Activated CD8-positive, alpha-beta T cell treated with anti-CD3 and anti-CD28 coated beads, Interleukin-2, amount 10 ng/mL, durations not matched to agents 7 days and 5 days (primary cell): ENCODE measurements around the gene MRPL10. TPM values are rescaled to one million over a fixed set of nuclear protein-coding genes. Genes with fewer than 3 reads are reported as not detected.

Experiments
- ATAC-seq: fragments of 150-1000 bp; cut with Tn5 transposase; one replicate; pipeline ENCODE4 v1.10.0; 2021; ENCODE audit warnings: moderate library complexity
- CTCF ChIA-PET: fragments of 350-600 bp; sonication (Branson Sonifier 250); formaldehyde crosslinking; loops from one replicate; lab custom pipeline; 2021; ENCODE audit warnings: antibody characterized with exemption; lab: Charles Lee
- POLR2A ChIA-PET: fragments of 350-600 bp; sonication (Branson Sonifier 250); formaldehyde crosslinking; loops from one replicate; lab custom pipeline; 2021; ENCODE audit warnings: antibody characterized with exemption; lab: Charles Lee
- DNase-seq: peaks from one replicate; pipeline ENCODE4 v3.0.0-alpha.2; 2020
- H3K27ac Mint-ChIP-seq: one replicate; pipeline ENCODE4 v1.8.0; 2021; ENCODE audit warnings: mild to moderate bottlenecking, mixed read lengths
- H3K27me3 Mint-ChIP-seq: one replicate; pipeline ENCODE4 v1.8.0; 2021; ENCODE audit warnings: low read depth, mixed read lengths
- H3K36me3 Mint-ChIP-seq: one replicate; pipeline ENCODE4 v1.8.0; 2021; ENCODE audit warnings: low read depth, mixed read lengths
- H3K4me1 Mint-ChIP-seq: one replicate; pipeline ENCODE4 v1.8.0; 2021; ENCODE audit warnings: low read depth, mixed read lengths
- H3K4me3 Mint-ChIP-seq: one replicate; pipeline ENCODE4 v1.8.0; 2021; ENCODE audit warnings: mild to moderate bottlenecking, mixed read lengths
- H3K9me3 Mint-ChIP-seq: one replicate; pipeline ENCODE4 v1.8.0; 2022; ENCODE audit warnings: mixed read lengths; ENCODE audit not compliant: insufficient read depth
- total RNA-seq, 2 experiments: library from RNA; stranded (reverse); gene quantifications; one replicate each; pipeline ENCODE4 v1.2.3, GENCODE V29; 2021

The MRPL10 gene
- total RNA-seq, 2 experiments from 2014 or later = 37.9 to 41.6 TPM

DNA sequence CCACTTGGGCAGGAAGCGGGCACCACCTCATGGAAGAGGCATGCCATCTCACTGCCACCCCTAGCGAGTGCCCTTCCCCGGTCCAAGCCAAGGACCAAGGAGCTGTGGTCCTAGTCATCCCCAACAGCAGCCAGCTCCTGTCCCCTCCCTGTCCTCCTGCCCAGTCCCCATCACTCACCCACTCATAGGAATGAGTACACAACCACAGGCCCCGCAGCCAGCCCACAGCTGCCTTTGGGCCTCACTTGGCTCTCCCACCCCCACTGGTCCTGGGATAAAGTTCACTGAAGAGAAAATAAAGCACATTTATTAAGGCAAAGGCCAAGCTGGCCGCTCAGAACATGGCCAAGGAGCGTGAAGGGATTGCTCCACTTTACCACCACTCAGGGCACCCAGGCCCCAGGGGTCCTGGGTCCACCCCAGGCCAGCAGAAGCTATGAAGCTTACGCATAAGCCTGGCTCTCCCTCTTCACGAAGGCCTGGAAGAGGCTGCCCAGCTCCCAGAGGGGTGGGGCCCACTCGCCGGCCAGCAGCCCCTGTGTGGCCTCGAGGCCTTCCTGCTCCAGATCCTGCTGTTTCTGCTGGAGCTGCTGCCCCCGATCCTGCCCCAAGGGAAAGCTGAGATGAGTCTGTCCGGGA, 6.2 kb upstream of the MRPL10 start:
- no peaks in the 10 kb centered on the region for H3K36me3 Mint-ChIP-seq
- DNase-seq (no peak), ATAC-seq (no peak)
- no peaks in the 10 kb centered on the region for H3K9me3 Mint-ChIP-seq
- ChIA-PET POLR2A (interaction anchor here (3.7 kb wide), 1 partner anchor 58 kb away, joined by 17 read pairs; the partner anchor contains the start of gene SP2), CTCF (interaction anchor here (1.2 to 3.9 kb wide), 2 partner anchors 49 to 52 kb away, joined by 6 to 27 read pairs; no protein-coding TSS in a partner anchor)
- no peaks in the 10 kb centered on the region for H3K27me3 Mint-ChIP-seq
- H3K4me3 Mint-ChIP-seq = no peak overlapping the region
- H3K4me1 Mint-ChIP-seq = peaks cover 39% of the 10 kb centered on the region
- H3K27ac Mint-ChIP-seq = no peak overlapping the region

DNA sequence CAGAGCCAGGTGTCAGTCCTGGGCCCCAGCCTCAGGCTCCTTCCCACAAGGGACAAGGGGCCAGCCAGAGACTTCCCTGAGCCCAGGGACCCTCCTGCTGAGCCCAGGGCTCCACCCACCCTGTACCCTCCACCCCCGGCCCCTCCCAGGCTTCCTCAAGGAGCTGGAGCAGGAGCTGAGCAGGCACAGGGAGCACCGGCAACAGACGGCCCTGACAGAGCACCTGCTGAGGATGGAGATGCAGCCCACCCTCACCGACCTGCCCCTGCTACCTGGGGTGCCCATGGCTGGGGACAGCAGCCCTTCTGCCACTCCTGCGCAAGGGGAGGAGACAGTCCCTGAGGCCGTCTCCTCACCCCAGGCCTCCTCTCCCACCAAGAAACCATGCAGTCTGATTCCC, 5.3 kb upstream of the MRPL10 start:
- ATAC-seq (no peak), DNase-seq (no peak)
- no peak overlapping the region for H3K4me3 Mint-ChIP-seq
- peaks cover 35% of the 10 kb centered on the region for H3K4me1 Mint-ChIP-seq
- no peaks in the 10 kb centered on the region for H3K36me3 Mint-ChIP-seq
- no peaks in the 10 kb centered on the region for H3K27me3 Mint-ChIP-seq
- ChIA-PET POLR2A (interaction anchor here (3.7 kb wide), 1 partner anchor 59 kb away, joined by 17 read pairs; the partner anchor contains the start of gene SP2), CTCF (interaction anchor here (1.2 to 3.9 kb wide), 2 partner anchors 50 to 53 kb away, joined by 6 to 27 read pairs; no protein-coding TSS in a partner anchor)
- no peak overlapping the region for H3K27ac Mint-ChIP-seq
- H3K9me3 Mint-ChIP-seq = no peaks in the 10 kb centered on the region

DNA sequence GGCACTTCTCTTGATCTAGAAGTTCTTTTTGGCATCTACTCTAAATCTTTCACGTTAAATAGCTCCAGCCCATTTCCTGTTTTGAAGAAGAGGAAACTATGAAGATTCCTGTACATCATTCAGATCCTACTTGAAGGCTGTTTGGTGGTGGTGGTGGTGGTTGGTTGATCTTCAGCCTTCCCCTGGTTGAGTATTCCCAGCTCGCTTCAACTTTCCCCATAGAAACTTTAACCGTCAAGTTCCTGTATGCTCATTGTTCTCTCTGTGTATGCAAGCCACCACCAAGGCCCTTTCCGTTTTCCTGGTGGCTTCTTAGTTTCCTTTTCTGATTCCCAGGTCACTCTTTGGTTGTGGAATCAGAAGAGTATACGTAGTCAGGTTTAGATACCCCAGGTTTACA, 3.4 kb upstream of the MRPL10 start:
- peak overlapping the region; percentile 9 for H3K27ac Mint-ChIP-seq
- H3K4me3 Mint-ChIP-seq = no peak overlapping the region
- peaks cover 36% of the 10 kb centered on the region for H3K4me1 Mint-ChIP-seq
- DNase-seq (no peak), ATAC-seq (no peak)
- ChIA-PET CTCF (interaction anchor here (1.0 to 3.9 kb wide), 2 partner anchors 8 to 55 kb away, joined by 4 to 27 read pairs; no protein-coding TSS in a partner anchor), POLR2A (interaction anchor here (3.7 kb wide), 1 partner anchor 61 kb away, joined by 17 read pairs; the partner anchor contains the start of gene SP2)
- H3K27me3 Mint-ChIP-seq = no peaks in the 10 kb centered on the region
- H3K9me3 Mint-ChIP-seq = no peaks in the 10 kb centered on the region
- no peaks in the 10 kb centered on the region for H3K36me3 Mint-ChIP-seq

DNA sequence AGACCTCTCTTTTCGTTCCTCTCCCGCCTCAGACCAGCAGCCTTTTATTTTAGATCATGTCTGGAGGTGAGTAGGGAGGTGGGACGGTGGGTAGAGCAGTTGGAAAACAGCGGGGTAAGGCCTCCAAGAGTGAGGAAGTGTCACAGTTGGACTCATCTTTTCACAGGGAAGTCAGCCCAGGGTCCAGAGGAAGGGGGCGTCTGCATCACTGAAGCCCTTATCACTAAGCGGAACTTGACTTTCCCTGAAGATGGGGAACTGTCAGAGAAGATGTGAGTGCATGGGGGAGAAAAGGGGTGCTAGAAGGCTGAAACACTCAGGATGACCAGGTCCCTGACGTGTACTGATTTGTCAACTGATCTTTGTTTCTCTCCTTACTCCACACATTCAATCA, 590 bp upstream of the MRPL10 start:
- CTCF ChIA-PET = interaction anchor here (1.0 to 2.4 kb wide), 10 partner anchors 9 to 139 kb away, joined by 3 to 15 read pairs (median 6); partner anchors contain the start of genes CDK5RAP3, OSBPL7, PNPO and SCRN2
- Mint-ChIP-seq H3K4me1 (peaks cover 50% of the 10 kb centered on the region), H3K4me3 (peak overlapping the region; percentile 84), H3K27ac (peak overlapping the region; percentile 92), H3K27me3 (no peaks in the 10 kb centered on the region), H3K36me3 (peaks cover 15% of the 10 kb centered on the region), H3K9me3 (no peaks in the 10 kb centered on the region)
- ATAC-seq = no peak
- POLR2A ChIA-PET = interaction anchor here (0.6 to 2.5 kb wide), 14 partner anchors 8 to 132 kb away, joined by 3 to 25 read pairs (median 6); partner anchors contain the start of genes OSBPL7, PNPO, SCRN2 and SP2
- no peak for DNase-seq

DNA sequence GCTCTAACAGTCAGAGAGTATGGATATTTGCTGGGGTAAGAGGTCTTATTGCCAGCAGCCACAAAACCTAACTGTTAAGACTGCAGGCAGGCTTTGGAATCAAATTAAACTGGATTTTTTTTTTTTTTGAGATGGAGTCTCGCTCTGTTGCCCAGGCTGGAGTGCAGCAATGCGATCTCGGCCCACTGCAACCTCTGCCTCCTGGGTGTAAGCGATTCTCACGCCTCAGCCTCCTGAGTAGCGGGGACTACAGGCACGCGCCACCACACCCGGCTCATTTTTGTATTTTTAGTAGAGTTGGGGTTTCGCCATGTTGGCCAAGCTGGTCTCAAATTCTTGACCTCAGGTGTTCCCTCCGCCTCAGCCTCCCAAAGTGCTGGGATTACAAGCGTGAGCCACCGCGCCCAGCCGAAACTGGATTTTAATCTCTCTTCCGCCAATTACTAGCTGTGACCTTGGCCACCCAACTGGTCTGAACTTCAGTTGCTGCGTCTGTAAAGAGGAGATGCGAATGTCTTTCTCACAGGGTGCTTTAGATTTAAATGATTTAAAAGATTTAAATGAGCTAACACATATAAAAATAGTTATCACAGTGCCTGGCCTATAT, 842 bp downstream of the MRPL10 start:
- H3K27me3 Mint-ChIP-seq = no peaks in the 10 kb centered on the region
- peak overlapping the region; percentile 92 for H3K27ac Mint-ChIP-seq
- ChIA-PET CTCF (interaction anchor here (1.0 to 2.4 kb wide), 10 partner anchors 9 to 120 kb away, joined by 3 to 15 read pairs (median 6); partner anchors contain the start of genes OSBPL7, PNPO and SCRN2), POLR2A (interaction anchor here (0.6 to 2.5 kb wide), 8 partner anchors 7 to 176 kb away, joined by 3 to 25 read pairs (median 8); partner anchors contain the start of genes OSBPL7, PNPO, SCRN2 and SP2)
- H3K9me3 Mint-ChIP-seq = no peaks in the 10 kb centered on the region
- peak overlapping the region; percentile 84 for H3K4me3 Mint-ChIP-seq
- H3K36me3 Mint-ChIP-seq = peaks cover 26% of the 10 kb centered on the region
- DNase-seq (no peak), ATAC-seq (no peak)
- H3K4me1 Mint-ChIP-seq = peaks cover 47% of the 10 kb centered on the region

DNA sequence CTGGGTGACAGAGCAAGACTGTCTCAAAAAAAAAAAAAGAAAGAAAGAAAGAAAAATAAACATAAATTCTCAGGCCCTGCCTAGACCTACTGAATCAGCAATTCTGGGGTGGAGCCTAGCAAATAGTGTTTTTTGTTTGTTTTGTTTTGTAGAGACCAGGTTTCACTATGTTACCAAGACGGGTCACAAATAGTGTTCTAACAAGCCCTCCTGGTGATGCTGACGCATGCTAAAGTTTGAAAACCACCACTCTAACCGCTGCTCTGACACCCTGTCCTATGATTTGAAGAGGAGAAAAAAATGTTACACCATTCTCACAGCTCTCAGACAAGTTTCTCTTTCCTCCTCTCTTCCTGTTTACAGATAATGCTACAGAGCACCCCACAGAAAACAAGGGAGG, 1.5 kb downstream of the MRPL10 start:
- ChIA-PET CTCF (interaction anchor here (0.9 to 2.4 kb wide), 3 partner anchors 8 to 166 kb away, joined by 3 to 15 read pairs (median 4); partner anchors contain the start of gene OSBPL7), POLR2A (interaction anchor here (1.9 to 2.5 kb wide), 3 partner anchors 8 to 66 kb away, joined by 16 to 25 read pairs (median 19); partner anchors contain the start of genes OSBPL7, SCRN2 and SP2)
- Mint-ChIP-seq H3K36me3 (peaks cover 29% of the 10 kb centered on the region), H3K27ac (peak overlapping the region; percentile 92), H3K9me3 (no peaks in the 10 kb centered on the region), H3K4me1 (peaks cover 41% of the 10 kb centered on the region), H3K4me3 (peak overlapping the region; percentile 84), H3K27me3 (no peaks in the 10 kb centered on the region)
- ATAC-seq = peak; percentile 62
- DNase-seq = peak; percentile 68

DNA sequence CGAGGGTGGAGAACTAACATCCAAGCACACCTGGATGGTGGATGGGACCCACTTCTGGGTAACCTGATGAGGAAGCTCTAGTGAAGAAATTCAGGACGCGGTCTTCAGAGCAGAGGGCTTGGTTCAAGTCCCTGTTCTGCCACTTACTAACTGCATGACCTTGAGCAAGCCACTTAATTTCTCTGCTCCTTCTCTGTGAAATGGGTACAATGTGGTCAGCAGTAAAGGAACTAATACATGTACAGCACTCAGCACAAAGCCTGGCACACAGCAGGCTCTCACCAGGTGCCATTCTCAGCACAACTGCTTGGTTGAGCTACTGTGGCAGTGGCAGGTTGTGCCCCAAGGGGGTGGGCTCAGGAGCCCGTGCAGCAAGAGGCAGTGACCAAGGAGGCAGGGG, 7.8 kb downstream of the MRPL10 start:
- ChIA-PET CTCF (interaction anchor here (1.1 kb wide), 1 partner anchor 48 kb away, joined by 3 read pairs; no protein-coding TSS in a partner anchor), POLR2A (interaction anchor here (1.1 kb wide), 1 partner anchor 8 kb away, joined by 5 read pairs; the partner anchor contains the start of genes LRRC46 and MRPL10)
- peaks cover 31% of the 10 kb centered on the region for H3K4me1 Mint-ChIP-seq
- ATAC-seq = no peak
- DNase-seq = no peak
- no peak overlapping the region for H3K27ac Mint-ChIP-seq
- H3K36me3 Mint-ChIP-seq = peaks cover 44% of the 10 kb centered on the region
- H3K27me3 Mint-ChIP-seq = no peaks in the 10 kb centered on the region
- no peaks in the 10 kb centered on the region for H3K9me3 Mint-ChIP-seq
- H3K4me3 Mint-ChIP-seq = no peak overlapping the region

DNA sequence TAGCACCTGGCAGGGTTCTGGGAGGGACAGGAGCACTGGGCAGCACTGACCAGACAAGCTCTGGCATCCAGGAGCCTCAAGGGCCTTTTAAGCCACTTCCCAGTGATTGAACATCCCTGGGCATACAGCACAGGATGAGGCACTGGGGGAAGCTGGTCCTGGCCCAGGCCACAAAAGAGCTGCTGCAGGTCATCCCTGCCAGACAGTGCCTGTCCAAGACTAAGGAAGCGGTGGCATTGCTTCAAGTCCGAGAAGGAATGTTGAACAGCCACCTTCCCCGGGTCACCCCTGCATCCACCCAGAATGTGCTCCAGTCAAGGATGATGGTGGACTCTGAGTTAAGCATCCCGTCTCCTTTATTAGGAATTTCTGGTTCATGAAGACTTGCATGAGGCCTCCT, 8.6 kb downstream of the MRPL10 start:
- peaks cover 39% of the 10 kb centered on the region for H3K36me3 Mint-ChIP-seq
- H3K27ac Mint-ChIP-seq = peak overlapping the region; percentile 39
- POLR2A ChIA-PET = interaction anchor here (0.5 to 1.1 kb wide), 2 partner anchors 8 to 73 kb away, joined by 3 to 5 read pairs; partner anchors contain the start of genes LRRC46 and MRPL10
- H3K4me1 Mint-ChIP-seq = peaks cover 26% of the 10 kb centered on the region
- H3K4me3 Mint-ChIP-seq = peak overlapping the region; percentile 5
- DNase-seq = no peak
- ATAC-seq = no peak
- H3K9me3 Mint-ChIP-seq = no peaks in the 10 kb centered on the region
- CTCF ChIA-PET = interaction anchor here (1.1 to 1.7 kb wide), 3 partner anchors 8 to 127 kb away, joined by 3 to 15 read pairs (median 4); partner anchors contain the start of genes LRRC46 and MRPL10
- H3K27me3 Mint-ChIP-seq = no peaks in the 10 kb centered on the region

DNA sequence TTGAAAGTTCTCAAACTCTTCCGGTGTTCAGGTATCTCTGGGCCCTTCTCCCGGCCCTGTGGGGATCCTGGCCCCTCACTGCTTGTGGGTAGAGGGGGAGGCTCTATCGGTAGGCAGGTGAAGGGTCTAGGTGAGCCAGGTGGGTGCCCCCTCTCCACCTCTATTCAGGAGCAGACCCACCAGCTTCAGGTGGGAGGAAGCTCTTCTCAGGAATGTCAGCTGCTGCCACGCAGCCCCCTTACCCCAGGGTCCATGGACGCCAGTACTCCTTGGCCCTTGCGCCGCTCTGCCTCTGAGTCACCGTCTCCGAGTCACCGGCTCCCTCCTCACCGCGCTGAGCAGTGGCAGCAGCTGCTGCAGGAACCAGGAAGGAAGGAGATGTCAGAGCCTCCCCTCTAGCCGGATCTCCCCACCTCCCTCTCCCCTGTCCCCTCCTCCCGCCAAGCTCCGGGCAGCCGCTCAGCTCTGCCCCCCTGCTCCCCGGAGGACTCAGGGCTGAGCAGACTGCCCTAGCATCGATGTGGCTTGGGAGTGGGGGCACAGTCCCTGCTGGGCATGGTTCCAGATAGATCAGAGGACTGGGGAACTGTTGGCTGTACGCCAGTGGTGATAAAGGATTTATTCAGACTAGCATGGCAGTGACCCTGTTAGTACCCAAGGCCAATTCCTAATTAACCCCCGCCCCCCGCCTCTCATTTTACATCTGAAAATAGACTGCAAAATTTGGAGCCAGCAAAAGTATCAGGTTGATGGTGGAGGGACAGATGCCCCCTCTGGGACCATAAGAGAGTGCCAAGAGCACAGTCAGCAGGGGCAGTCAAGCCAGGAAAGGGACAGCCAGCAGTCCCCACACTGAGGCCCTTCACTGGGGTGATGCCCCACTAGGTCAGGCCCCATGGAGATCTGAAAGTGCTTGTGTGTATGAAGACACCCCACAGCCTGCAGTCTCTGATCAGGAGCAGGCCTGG, 9.6 kb downstream of the MRPL10 start, which contains the start of gene OSBPL7:
TSS of gene OSBPL7 (minus strand) at position 371 of the 968 bp plus-strand sequence. CDS start 1,516 bp downstream, outside the sequence.
- Mint-ChIP-seq H3K9me3 (no peaks in the 10 kb centered on the region), H3K4me3 (peak within 1 kb of the TSS; percentile 99), H3K4me1 (peaks cover 26% of the 10 kb centered on the region), H3K36me3 (peaks cover 40% of the 10 kb centered on the region), H3K27ac (peak within 1 kb of the TSS; percentile 91), H3K27me3 (no peaks in the 10 kb centered on the region)
- peak; percentile 85 for DNase-seq
- POLR2A ChIA-PET = interaction anchor here (0.9 to 1.8 kb wide), 3 partner anchors 9 to 74 kb away, joined by 3 to 16 read pairs (median 4); partner anchors contain the start of genes LRRC46 and MRPL10
- CTCF ChIA-PET = interaction anchor here (0.7 to 2.4 kb wide), 9 partner anchors 9 to 157 kb away, joined by 3 to 15 read pairs (median 3); partner anchors contain the start of genes LRRC46, MRPL10 and SCRN2
- peak; percentile 98 for ATAC-seq

DNA sequence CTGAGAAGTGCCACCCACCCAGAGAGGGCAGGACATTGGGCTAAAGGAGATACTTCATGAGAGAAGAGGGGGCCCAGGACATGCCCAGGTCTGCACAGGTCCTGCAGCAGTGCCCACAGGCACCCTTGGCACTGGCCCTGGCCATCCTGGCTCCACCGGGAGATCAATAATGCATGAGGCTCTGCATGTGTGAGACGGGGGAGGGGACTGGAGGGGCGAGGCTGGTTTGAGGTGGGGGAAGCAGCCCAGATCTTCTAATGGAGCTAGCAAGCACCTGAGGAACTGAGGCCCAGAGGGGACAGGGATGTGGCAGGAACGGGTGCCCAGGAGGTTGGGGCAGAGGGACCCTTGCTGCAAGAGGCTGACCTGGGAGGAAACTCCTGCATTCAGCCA, 10.3 kb downstream of the MRPL10 start:
- no peak for DNase-seq
- Mint-ChIP-seq H3K27me3 (no peaks in the 10 kb centered on the region), H3K36me3 (peaks cover 35% of the 10 kb centered on the region), H3K27ac (peak overlapping the region; percentile 91), H3K4me3 (peak overlapping the region; percentile 99), H3K9me3 (no peaks in the 10 kb centered on the region), H3K4me1 (peaks cover 26% of the 10 kb centered on the region)
- peak; percentile 2 for ATAC-seq
- ChIA-PET POLR2A (interaction anchor here (0.9 to 1.8 kb wide), 3 partner anchors 10 to 74 kb away, joined by 3 to 16 read pairs (median 4); partner anchors contain the start of genes LRRC46 and MRPL10), CTCF (interaction anchor here (0.7 to 2.4 kb wide), 6 partner anchors 10 to 156 kb away, joined by 3 to 15 read pairs (median 3); partner anchors contain the start of genes LRRC46, MRPL10 and SCRN2)
